ENCODE data around the gene NUP50.

Gene NUP50

GRCh38 chr22:45211435-45211834 lies 47.7 kb downstream of the NUP50 start:
- DNase-seq = no peak

DNA sequence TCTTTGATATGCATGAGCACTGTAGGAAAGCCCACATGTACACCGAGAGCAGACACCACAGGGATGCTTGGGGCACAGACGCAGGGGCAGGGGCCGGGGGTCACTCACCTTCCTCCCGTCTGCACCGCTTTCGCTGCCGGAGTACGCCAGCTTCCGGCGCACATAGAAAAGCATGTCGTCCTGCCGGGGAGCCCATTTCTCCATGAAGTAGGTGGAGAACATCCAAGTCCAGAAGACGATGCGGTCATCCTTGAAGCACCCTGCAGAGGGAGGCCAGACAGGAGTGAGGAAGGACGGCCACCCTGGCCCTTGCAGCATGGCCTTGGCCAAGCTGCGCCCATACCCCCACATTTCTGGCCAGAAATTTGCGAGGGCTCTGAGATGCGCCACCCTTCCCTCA lies 48.1 kb downstream of the NUP50 start:
- no peak for DNase-seq

DNA sequence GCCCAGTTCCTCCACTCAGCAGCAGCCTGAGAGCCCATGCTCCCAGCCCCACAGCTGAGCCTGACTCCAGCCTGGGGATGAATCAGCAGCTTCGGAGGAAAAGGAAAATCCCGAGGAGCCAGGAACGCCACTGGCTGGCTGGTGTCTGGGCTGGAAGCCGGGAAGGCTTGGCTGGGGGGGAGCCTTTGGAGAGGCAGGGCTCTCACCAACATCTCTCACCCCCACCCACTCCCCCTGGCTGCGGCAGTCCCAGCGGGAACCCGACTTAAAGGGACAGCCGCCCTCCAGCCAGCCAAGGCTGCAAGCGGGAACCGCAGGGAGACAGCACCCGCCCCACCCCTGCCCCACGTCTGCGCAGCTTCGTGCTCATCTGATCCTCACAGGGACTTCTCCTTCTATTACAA lies 48.6 kb downstream of the NUP50 start:
- DNase-seq = no peak

- DNase-seq = no peak
Measured at GRCh38 chr22:45212992-45213751, 49.4 kb downstream of the NUP50 start.

GRCh38 chr22:45216133-45217003 lies 52.6 kb downstream of the NUP50 start:
- DNase-seq = no peak

- DNase-seq = no peak
Measured at GRCh38 chr22:45217345-45217744, 53.6 kb downstream of the NUP50 start.

- no peak for DNase-seq
Measured at GRCh38 chr22:45217806-45218205, 54.1 kb downstream of the NUP50 start.

DNA sequence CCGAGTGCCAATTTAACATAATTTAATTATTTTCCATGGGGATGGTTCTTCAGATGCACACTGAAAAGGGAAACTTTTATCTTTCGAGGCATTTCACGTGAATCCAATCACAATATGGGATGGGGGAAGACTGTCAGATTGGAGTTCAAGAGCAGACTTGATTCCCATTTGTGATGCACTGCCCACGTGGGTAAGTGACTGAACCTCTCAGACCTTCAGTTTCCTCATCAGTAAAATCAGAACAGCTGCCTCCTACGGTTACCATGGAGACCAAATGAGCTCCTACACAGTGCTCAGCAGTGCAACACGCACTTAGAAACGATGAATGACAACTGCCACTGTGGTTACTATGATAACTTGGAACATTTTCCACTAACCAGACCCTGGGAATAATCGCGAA lies 55.3 kb downstream of the NUP50 start:
- DNase-seq = no peak

- DNase-seq = no peak
Measured at GRCh38 chr22:45221201-45221600, 57.5 kb downstream of the NUP50 start.

DNA sequence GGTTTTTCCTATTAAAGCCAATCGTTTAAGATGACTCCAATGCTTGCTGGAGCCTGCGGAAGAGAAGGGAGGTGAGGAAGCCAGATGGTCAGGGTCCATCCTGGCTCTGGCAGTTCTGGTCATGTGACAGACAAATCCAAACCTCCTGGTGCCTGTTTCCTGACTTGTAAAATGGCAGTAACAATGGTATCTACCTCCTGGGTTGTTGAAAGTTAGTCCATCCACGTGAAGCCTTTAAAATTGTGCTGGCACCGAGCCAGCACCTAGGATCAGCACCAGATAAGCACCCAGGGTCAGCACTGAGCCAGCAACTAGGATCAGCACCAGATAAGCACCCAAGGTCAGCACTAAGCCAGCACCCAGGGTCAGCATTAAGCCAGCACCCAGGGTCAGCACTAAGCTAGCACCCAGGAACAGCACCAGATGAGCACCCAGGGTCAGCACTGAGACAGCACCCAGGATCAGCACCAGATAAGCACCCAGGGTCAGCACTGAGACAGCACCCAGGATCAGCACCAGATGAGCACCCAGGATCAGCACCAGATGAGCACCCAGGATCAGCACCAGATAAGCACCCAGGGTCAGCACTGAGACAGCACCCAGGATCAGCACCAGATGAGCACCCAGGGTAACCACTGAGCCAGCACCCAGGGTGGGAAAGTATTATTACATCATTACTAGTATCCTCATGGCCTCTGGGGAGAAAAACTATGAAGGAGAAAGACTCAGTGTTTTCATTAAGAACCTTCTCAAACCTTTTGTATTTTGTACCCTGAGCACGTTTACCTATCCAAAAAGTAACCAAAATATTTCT lies 59.8 kb downstream of the NUP50 start:
- DNase-seq = no peak

DNA sequence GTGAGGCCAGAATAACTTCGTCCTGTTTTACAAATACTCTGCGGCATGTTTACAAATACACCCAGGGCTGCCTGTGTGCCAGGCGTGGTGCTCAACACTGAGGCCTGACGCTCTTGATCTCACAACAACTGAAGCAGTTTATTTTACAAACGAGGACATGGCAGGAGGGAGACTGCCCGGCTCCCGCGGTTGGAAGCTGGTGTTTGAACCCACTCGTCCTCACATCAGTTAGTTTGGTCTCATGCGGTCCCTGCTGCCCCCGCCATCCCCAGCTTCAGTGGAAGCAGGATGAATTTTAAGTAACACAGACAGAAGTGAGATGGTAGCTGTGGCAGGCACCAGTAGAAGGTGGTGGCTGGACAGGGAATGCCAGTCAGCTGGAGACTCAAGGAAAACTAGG lies 60.6 kb downstream of the NUP50 start:
- DNase-seq = no peak

- no peak for DNase-seq
Measured at GRCh38 chr22:45224988-45225731, 61.4 kb downstream of the NUP50 start.

DNA sequence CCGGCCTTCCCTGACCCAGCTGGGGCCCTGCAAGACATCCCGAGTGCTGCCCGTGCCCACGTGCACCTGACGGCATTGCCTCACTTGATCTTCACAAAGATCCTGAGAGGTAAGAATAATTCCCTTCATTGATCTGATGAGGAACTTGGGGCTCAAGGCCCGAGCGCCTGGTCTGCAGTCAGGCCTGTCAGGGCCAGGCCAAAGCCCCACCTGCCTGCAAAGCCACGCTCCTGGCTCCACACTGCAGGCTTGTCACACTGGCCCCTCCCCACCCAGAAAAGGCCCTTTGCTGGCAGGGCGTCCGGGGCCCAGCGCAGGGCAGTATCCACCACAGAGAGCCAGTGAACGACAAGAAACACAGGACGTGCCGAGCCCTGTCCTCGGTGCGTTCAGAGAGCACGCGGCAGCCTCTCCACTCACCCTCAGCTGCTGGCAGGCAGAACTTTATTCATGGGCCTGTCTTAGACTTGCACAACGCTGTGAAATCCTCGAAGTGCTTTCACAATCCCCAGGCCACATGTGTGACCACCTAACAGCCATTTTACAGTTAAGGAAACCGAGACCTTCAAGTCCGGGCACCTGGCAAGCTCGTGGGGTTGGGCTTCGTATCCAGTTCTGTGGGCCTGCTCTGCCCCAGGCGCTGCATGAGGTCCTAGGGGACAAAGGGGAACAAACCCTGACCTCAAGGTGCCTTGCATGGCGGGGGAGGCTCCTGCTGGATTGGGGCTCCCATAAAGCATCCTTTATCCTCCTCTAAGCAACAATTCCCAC lies 62.2 kb downstream of the NUP50 start:
- DNase-seq = no peak

GRCh38 chr22:45226503-45227186 lies 62.9 kb downstream of the NUP50 start:
- no peak for DNase-seq

DNA sequence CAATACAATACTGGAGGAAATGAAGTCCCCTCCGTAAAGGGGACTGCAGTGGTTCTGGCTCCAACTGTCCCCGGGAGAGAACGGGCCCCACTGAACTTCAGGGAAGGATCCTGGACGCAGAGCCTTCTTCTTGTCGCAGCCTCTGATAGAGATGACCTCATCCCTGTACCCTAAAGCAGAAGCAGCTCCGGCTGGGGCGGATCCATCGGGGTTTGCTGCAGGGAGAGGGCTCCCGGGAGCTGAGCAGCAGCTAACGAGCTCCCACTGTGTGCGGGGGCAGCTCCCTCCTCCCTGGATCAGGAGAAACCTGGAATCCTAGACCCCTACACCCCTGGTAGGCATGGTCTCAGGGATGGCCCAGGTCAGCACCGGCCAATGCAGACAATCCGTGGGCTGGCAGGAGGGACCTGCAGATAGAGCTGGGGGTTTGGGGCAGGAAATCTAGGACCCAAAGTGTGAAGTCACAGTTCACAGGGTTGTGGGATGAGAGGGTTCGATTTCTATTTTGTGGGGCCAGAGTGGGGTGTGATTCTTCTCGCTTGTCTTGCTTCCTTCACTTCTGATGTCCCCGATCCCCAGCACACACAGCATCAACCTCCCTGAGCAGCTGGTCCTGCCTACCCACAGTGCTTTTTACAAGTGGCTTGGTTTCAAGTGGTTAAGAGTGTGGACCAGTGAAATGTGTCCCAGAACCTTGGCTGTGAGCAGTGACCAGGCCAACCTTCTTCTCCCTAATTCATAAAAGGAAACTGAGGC lies 64.1 kb downstream of the NUP50 start:
- DNase-seq = no peak

DNA sequence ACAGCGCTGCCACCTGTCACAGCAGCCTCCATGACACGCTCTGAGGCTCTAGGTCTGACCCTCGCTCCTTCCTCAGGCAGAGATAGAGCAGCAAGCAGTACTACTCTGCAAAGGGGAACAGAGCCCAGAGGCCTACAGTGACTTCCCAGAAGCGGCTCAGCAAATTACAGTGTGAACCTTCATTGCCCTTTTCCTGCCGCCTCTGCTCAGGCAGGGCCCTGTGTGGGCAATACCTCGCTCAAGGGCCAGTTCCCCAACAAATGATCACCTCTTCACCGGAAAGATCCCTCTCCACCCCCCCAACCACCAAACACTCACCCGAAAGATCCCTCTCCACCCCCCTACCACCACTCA lies 64.7 kb downstream of the NUP50 start:
- no peak for DNase-seq

- no peak for DNase-seq
Measured at GRCh38 chr22:45229181-45229580, 65.5 kb downstream of the NUP50 start.

DNA sequence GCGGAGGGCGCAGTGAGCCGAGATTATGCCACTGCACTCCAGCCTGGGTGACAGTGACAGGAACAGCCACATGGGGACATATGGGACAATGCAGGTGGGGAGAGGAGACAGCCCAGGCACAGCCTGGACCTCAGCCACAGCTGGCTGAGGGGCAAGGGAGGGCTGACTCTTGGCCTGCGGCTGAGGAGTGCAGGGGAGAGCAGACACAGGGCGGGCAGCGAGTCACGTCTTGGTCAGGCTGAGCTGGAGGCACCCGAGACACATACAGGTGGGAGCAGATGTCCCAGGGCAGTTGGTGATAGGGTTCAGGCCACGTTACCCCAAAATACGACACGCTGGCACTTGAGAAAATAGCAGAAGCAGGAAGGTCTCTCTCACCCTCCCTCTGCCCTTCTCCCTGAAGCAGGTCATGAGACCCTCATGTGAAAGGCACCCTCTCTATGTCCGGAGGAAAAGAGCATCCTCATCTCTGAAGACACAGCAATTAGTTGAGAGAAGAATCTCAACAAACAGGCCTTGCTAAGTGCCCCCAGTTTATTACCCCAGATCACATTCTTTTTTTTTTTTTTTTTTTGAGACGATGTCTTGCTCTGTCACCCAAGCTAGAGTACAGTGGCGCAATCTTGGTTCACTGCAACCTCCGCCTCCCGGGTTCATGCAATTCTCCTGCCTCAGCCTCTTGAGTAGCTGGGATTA lies 66.4 kb downstream of the NUP50 start:
- DNase-seq = no peak

GRCh38 chr22:45231293-45231692 lies 67.6 kb downstream of the NUP50 start:
- DNase-seq = no peak

DNA sequence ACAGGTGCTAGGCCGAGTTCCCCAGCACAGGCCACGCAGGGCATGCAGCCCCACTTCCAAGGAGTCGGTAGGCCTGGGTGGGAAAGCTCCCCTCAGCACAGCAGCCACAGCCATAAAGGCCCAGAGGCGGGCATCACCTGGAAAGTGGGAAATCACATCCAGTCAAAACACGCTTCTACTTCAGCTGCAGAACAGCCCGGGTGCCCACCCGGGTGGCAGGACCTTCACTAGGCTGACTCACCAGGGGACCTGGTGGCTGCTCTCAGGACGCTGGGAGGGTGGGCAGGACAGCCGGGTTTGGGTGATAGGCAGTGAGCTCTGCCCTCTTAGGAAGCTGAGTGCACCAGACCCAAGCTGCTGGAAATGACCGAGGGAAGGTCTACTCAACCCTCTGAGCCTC lies 69.7 kb downstream of the NUP50 start:
- no peak for DNase-seq

Data from KG1 (cell line).